HepG2 (cell line): ENCODE results near the gene SEC14L1. TPM values are rescaled to one million over a fixed set of nuclear protein-coding genes. Genes with fewer than 3 reads are reported as not detected.

ENCODE experiments used
- ARID5B ChIP-seq: IDR thresholded peaks from 2 replicates; pipeline ENCODE4 v1.4.0; 2020; ENCODE audit warnings: mild to moderate bottlenecking, missing genetic modification reagents
- ATF1 ChIP-seq: IDR thresholded peaks from 2 replicates; pipeline ENCODE4 v1.6.1; 2016; ENCODE audit warnings: mild to moderate bottlenecking, control low read depth
- ATF2 ChIP-seq: sonication (generic); formaldehyde crosslinking; IDR thresholded peaks from 2 replicates; pipeline ENCODE4 v1.4.0; 2020; ENCODE audit warnings: missing genetic modification reagents
- ATF7 ChIP-seq, 2 experiments: fragments of 450-650 bp in 1 of 2; sonication (generic) in 1 of 2; formaldehyde crosslinking in 1 of 2; IDR thresholded peaks; 2 replicates each; pipeline versions ENCODE4 v1.4.0 to v1.6.1; 2016 to 2020; ENCODE audit warnings: antibody characterized with exemption in 1 of 2, mild to moderate bottlenecking in 1 of 2, missing genetic modification reagents in 1 of 2
- CBX1 ChIP-seq: IDR thresholded peaks from one replicate; pipeline ENCODE4 v1.6.1; 2016; ENCODE audit warnings: antibody characterized with exemption, low read depth
- CSRNP1 ChIP-seq: sonication (generic); formaldehyde crosslinking; IDR thresholded peaks from 2 replicates; pipeline ENCODE4 v1.8.1; 2023; ENCODE audit warnings: mild to moderate bottlenecking, missing genetic modification reagents
- HDAC2 ChIP-seq: sonication (generic); formaldehyde crosslinking; IDR thresholded peaks from 2 replicates; pipeline ENCODE4 v1.4.0; 2020; ENCODE audit warnings: missing genetic modification reagents
- HMGXB4 ChIP-seq, 2 experiments: sonication (generic) in 1 of 2; formaldehyde crosslinking in 1 of 2; IDR thresholded peaks; 2 replicates each; pipeline versions ENCODE4 v1.4.0 to v1.6.1; 2018 to 2020; ENCODE audit warnings: missing genetic modification reagents in 2 of 2, borderline replicate concordance in 1 of 2, low read depth in 1 of 2, mild to moderate bottlenecking in 1 of 2, missing biosample characterization in 1 of 2
- MAFF ChIP-seq: IDR thresholded peaks from 2 replicates; pipeline ENCODE4 v1.6.1; 2011; ENCODE audit warnings: low read depth, low read length, improper control_type of control experiment
- MAFK ChIP-seq, 2 experiments: IDR thresholded peaks in 1 of 2; conservative IDR thresholded peaks in 1 of 2; 2 replicates each; pipeline ENCODE4 v1.6.1; 2011; ENCODE audit warnings: improper control_type of control experiment in 2 of 2, low read length in 2 of 2
- NFE2 ChIP-seq: sonication (generic); formaldehyde crosslinking; IDR thresholded peaks from 2 replicates; pipeline ENCODE4 v1.4.0; 2020; ENCODE audit warnings: missing genetic modification reagents
- PLRG1 ChIP-seq: fragments of 450-650 bp; conservative IDR thresholded peaks from 2 replicates; pipeline ENCODE4 v1.6.1; 2016
- RBAK ChIP-seq: sonication (generic); formaldehyde crosslinking; IDR thresholded peaks from 2 replicates; pipeline ENCODE4 v1.5.1; 2020; ENCODE audit warnings: mild to moderate bottlenecking, missing genetic modification reagents
- XRCC5 ChIP-seq: fragments of 200-400 bp; formaldehyde crosslinking; optimal IDR thresholded peaks from 2 replicates; pipeline ENCODE3; 2017; ENCODE audit warnings: mild to moderate bottlenecking, low read length
- ZBTB38 ChIP-seq: sonication (generic); formaldehyde crosslinking; IDR thresholded peaks from 2 replicates; pipeline ENCODE4 v1.5.1; 2020; ENCODE audit warnings: mild to moderate bottlenecking, missing genetic modification reagents
- ZNF121 ChIP-seq: sonication (generic); formaldehyde crosslinking; IDR thresholded peaks from 2 replicates; pipeline ENCODE4 v1.5.0; 2020; ENCODE audit warnings: mild to moderate bottlenecking, missing genetic modification reagents
- ZNF138 ChIP-seq: sonication (generic); formaldehyde crosslinking; IDR thresholded peaks from 2 replicates; pipeline ENCODE4 v1.5.0; 2020; ENCODE audit warnings: mild to moderate bottlenecking, low read depth, missing genetic modification reagents
- ZNF143 ChIP-seq: sonication (generic); formaldehyde crosslinking; IDR thresholded peaks from 2 replicates; pipeline ENCODE4 v1.4.0; 2020; ENCODE audit warnings: missing genetic modification reagents
- ZNF703 ChIP-seq: sonication (generic); formaldehyde crosslinking; IDR thresholded peaks from 2 replicates; pipeline ENCODE4 v1.5.1; 2020; ENCODE audit warnings: missing genetic modification reagents, mild to moderate bottlenecking, moderate library complexity, borderline replicate concordance
- ZNF891 ChIP-seq: sonication (generic); formaldehyde crosslinking; IDR thresholded peaks from 2 replicates; pipeline ENCODE4 v1.5.0; 2020; ENCODE audit warnings: mild to moderate bottlenecking, missing genetic modification reagents
- ZSCAN25 ChIP-seq: sonication (generic); formaldehyde crosslinking; IDR thresholded peaks from 2 replicates; pipeline ENCODE4 v1.8.0; 2022; ENCODE audit warnings: mild to moderate bottlenecking, missing genetic modification reagents
- polyA plus RNA-seq, 8 experiments: library from polyadenylated mRNA; depleted of rRNA in 3 of 8; stranded (reverse) in 7 of 8; unstranded in 1 of 8; fragments of >200 nt; fragmentation: Illumina TruSeq in 4 of 8; extraction: Trizol in 4 of 8; gene quantifications; 2 replicates each; pipeline versions ENCODE4 v1.2.1 to v1.2.3, GENCODE V29; 2011 to 2016; ENCODE audit warnings: low read depth in 4 of 8, missing spikeins in 1 of 8, mixed read lengths in 1 of 8; ENCODE audit not compliant: insufficient read depth in 1 of 8
- total RNA-seq, 5 experiments: library from RNA; depleted of rRNA; stranded (reverse); fragments of >200 nt; fragmentation: Illumina TruSeq; extraction: Trizol; gene quantifications; 2 replicates each; pipeline ENCODE4 v1.2.3, GENCODE V29; 2016; ENCODE audit warnings: low read depth in 1 of 5

The SEC14L1 gene
- total and polyA plus RNA-seq, 2 of the 13 experiments (the other 11 are each of a cell fraction or from before 2014, with no cell fraction given) = 26.3 to 43.9 TPM

- TF ChIP-seq HMGXB4 (CRISPR knock-in tag; IDR thresholded peaks at IDR 0.05; ENCODE audit: borderline replicate concordance in 1 of 2, low read depth in 1 of 2) = no peak
- no peak for TF ChIP-seq ZNF138
- 0 out of 2 replicates have a peak, but pooled peaks have one; percentile 19 for TF ChIP-seq ZNF143 (CRISPR knock-in tag)
- peak; percentile 20; the same call in 1 of the 2 replicates for TF ChIP-seq HDAC2 (CRISPR knock-in tag)
- TF ChIP-seq CBX1 = no peak
- TF ChIP-seq ATF7 (IDR thresholded peaks at IDR 0.05) = peak; percentile 93
- peak; percentile 26; the same call in 1 of the 2 replicates for TF ChIP-seq ATF7 (CRISPR knock-in tag; IDR thresholded peaks at IDR 0.05)
- TF ChIP-seq ZNF703 (CRISPR knock-in tag) = no peak
- no peak for TF ChIP-seq ZNF121
- TF ChIP-seq XRCC5 = peak; percentile 41
- TF ChIP-seq ARID5B (CRISPR knock-in tag) = peak; percentile 27; the same call in 1 of the 2 replicates
- peak; percentile 61; the same call in 1 of the 2 replicates for TF ChIP-seq NFE2 (CRISPR knock-in tag)
- 0 out of 2 replicates have a peak, but pooled peaks have one; percentile 27 for TF ChIP-seq ZNF891 (CRISPR knock-in tag)
- TF ChIP-seq CSRNP1 = no peak
- 0 out of 2 replicates have a peak, but pooled peaks have one; percentile 34 for TF ChIP-seq ATF1 (CRISPR knock-in tag)
- TF ChIP-seq ZBTB38 (CRISPR knock-in tag) = peak; percentile 95
- no peak for TF ChIP-seq PLRG1
- peak; percentile 75 for TF ChIP-seq ZSCAN25
- peak; percentile 100 for TF ChIP-seq MAFF
- TF ChIP-seq RBAK = peak; percentile 97
- peak; percentile 64; the same call in 1 of the 2 replicates for TF ChIP-seq ATF2 (CRISPR knock-in tag)
- TF ChIP-seq MAFK (conservative IDR thresholded peaks at IDR 0.05 in 1 of 2, IDR thresholded peaks at IDR 0.05 in 1 of 2; ENCODE audit: low read length in 2 of 2) = peak; percentile 99 to 100
These were observed 93.0 kb downstream of the SEC14L1 start (continued) for GRCh38 chr17:77233635-77234334.
